ENCODE measurements around the gene ADGRG4.

DNA sequence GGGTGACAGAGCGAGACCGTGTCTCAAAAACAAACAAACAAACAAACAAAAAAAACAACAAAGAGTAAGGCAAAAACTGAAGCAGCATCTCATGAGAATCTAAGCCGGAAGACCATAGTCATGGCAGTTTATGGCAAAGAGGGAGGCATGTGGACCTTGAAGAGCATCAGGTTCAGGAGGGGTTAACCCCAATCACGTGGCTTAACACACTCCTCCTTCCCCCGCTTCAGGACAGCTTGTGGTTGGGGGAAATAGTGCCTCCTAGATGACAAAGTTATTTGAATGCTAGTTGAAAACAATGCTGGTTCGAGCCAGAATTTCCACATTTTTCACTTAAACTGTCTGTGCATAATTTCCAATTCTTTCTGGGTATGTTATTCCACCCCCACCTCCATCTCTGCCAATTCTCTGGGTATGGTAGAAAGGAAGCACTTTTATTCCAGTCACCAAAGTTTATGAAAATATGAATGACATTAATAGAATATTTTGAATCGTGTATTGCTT lies 37.9 kb upstream of the ADGRG4 start:
- TF ChIP-seq, protein P1, sequence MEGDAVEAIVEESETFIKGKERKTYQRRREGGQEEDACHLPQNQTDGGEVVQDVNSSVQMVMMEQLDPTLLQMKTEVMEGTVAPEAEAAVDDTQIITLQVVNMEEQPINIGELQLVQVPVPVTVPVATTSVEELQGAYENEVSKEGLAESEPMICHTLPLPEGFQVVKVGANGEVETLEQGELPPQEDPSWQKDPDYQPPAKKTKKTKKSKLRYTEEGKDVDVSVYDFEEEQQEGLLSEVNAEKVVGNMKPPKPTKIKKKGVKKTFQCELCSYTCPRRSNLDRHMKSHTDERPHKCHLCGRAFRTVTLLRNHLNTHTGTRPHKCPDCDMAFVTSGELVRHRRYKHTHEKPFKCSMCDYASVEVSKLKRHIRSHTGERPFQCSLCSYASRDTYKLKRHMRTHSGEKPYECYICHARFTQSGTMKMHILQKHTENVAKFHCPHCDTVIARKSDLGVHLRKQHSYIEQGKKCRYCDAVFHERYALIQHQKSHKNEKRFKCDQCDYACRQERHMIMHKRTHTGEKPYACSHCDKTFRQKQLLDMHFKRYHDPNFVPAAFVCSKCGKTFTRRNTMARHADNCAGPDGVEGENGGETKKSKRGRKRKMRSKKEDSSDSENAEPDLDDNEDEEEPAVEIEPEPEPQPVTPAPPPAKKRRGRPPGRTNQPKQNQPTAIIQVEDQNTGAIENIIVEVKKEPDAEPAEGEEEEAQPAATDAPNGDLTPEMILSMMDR (IDR thresholded peaks at IDR 0.05) = no peak
- TF ChIP-seq POLR2A (IDR thresholded peaks at IDR 0.05) = no peak
